IMR-90 (cell line): Measurements from ENCODE around the gene SMAD2. TPM values are rescaled to one million over a fixed set of nuclear protein-coding genes. Genes with fewer than 3 reads are reported as not detected.

Source experiments
- ATAC-seq: fragments of 200-7000 bp; cut with Tn5 transposase; 2 replicates; pipeline ENCODE4 v1.9.1; 2020; ENCODE audit warnings: low read depth, mild to moderate bottlenecking, moderate library complexity
- BruUV-seq: library from RNA; stranded (reverse); fragments of 400-500 nt; replicated peaks from 2 replicates; lab custom pipeline; 2021; lab: Mats Ljungman, UMichigan
- CTCF ChIA-PET: fragments of 300-600 bp; formaldehyde crosslinking; extraction: SDS; loops from one replicate; lab custom pipeline; 2021; ENCODE audit warnings: antibody characterized with exemption; lab: Yijun Ruan, JAX
- POLR2A ChIA-PET: fragments of 300-600 bp; sonication (Branson Sonifier 250); formaldehyde crosslinking; loops from one replicate; lab custom pipeline; 2022; ENCODE audit warnings: antibody characterized with exemption; ENCODE audit not compliant: unreplicated experiment; lab: Charles Lee
- DNase-seq: peaks from one replicate; pipeline ENCODE4 v3.0.0; 2013
- H2AFZ ChIP-seq: replicated peaks from 2 replicates; pipeline ENCODE3; 2013; ENCODE audit warnings: low read length, mild to moderate bottlenecking; ENCODE audit not compliant: poor library complexity
- H2AK5ac ChIP-seq: 2 replicates; pipeline ENCODE4 v1.6.1; 2013; ENCODE audit warnings: low read depth, low read length, inconsistent platforms
- H2AK9ac ChIP-seq: replicated peaks from 2 replicates; pipeline ENCODE3; 2013; ENCODE audit warnings: mild to moderate bottlenecking, low read depth, low read length, moderate library complexity; ENCODE audit not compliant: poor library complexity
- H2BK120ac ChIP-seq: 2 replicates; pipeline ENCODE4 v1.6.1; 2013; ENCODE audit warnings: low read depth, low read length, inconsistent platforms
- H2BK15ac ChIP-seq: 3 replicates; pipeline ENCODE4 v1.6.1; 2013; ENCODE audit warnings: low read depth, low read length, inconsistent platforms
- H2BK20ac ChIP-seq: 2 replicates; pipeline ENCODE4 v1.6.1; 2013; ENCODE audit warnings: low read depth, mild to moderate bottlenecking, inconsistent platforms, low read length, moderate library complexity
- H2BK5ac ChIP-seq: 2 replicates; pipeline ENCODE4 v1.6.1; 2013; ENCODE audit warnings: mild to moderate bottlenecking, low read depth, low read length, inconsistent platforms; ENCODE audit not compliant: poor library complexity, severe bottlenecking
- H3K14ac ChIP-seq: replicated peaks from 2 replicates; pipeline ENCODE4 v1.6.1; 2013; ENCODE audit warnings: low read depth, low read length, inconsistent platforms
- H3K18ac ChIP-seq: 2 replicates; pipeline ENCODE4 v1.6.1; 2013; ENCODE audit warnings: low read depth, low read length, control low read depth
- H3K23ac ChIP-seq: 2 replicates; pipeline ENCODE4 v1.6.1; 2013; ENCODE audit warnings: low read depth, low read length, inconsistent platforms
- H3K27ac ChIP-seq: 2 replicates; pipeline ENCODE4 v1.5.1; 2013; ENCODE audit warnings: mild to moderate bottlenecking, control low read depth, low read length; ENCODE audit not compliant: insufficient read depth
- H3K27me3 ChIP-seq: 2 replicates; pipeline ENCODE4 v1.6.1; 2013; ENCODE audit warnings: low read length; ENCODE audit not compliant: control insufficient read depth, insufficient read depth
- H3K36me3 ChIP-seq: 2 replicates; pipeline ENCODE4 v1.6.1; 2013; ENCODE audit warnings: low read length, mixed read lengths; ENCODE audit not compliant: control insufficient read depth, insufficient read depth
- H3K4ac ChIP-seq: 2 replicates; pipeline ENCODE4 v1.6.1; 2013; ENCODE audit warnings: low read depth, low read length, inconsistent platforms
- H3K4me1 ChIP-seq: 2 replicates; pipeline ENCODE4 v1.6.1; 2013; ENCODE audit warnings: low read length, mixed read lengths; ENCODE audit not compliant: control insufficient read depth, insufficient read depth
- H3K4me2 ChIP-seq: 2 replicates; pipeline ENCODE4 v1.6.1; 2013; ENCODE audit warnings: low read depth, mild to moderate bottlenecking, control low read depth, low read length, moderate library complexity
- H3K4me3 ChIP-seq: 2 replicates; pipeline ENCODE4 v1.5.1; 2013; ENCODE audit warnings: low read depth, mild to moderate bottlenecking, control low read depth, low read length, moderate library complexity; ENCODE audit not compliant: insufficient read depth
- H3K56ac ChIP-seq: 2 replicates; pipeline ENCODE4 v1.6.1; 2013; ENCODE audit warnings: low read length, inconsistent platforms; ENCODE audit not compliant: insufficient read depth; ENCODE audit errors: extremely low read depth
- H3K79me1 ChIP-seq, 2 experiments: 2 replicates each; pipeline ENCODE4 v1.6.1; 2013; ENCODE audit warnings: low read length in 2 of 2, inconsistent platforms in 1 of 2, low read depth in 1 of 2
- H3K9ac ChIP-seq: 2 replicates; pipeline ENCODE4 v1.6.1; 2013; ENCODE audit warnings: low read depth, low read length, control low read depth
- H3K9me1 ChIP-seq: 2 replicates; pipeline ENCODE4 v1.6.1; 2013; ENCODE audit warnings: low read length, inconsistent platforms; ENCODE audit not compliant: insufficient read depth
- H3K9me3 ChIP-seq: 2 replicates; pipeline ENCODE4 v1.6.1; 2013; ENCODE audit warnings: low read length; ENCODE audit not compliant: control insufficient read depth, insufficient read depth
- H4K20me1 ChIP-seq: 2 replicates; pipeline ENCODE4 v1.6.1; 2013; ENCODE audit warnings: low read length, inconsistent platforms; ENCODE audit not compliant: insufficient read depth
- H4K5ac ChIP-seq: 2 replicates; pipeline ENCODE4 v1.6.1; 2013; ENCODE audit warnings: mild to moderate bottlenecking, low read depth, low read length, control low read depth
- H4K8ac ChIP-seq, 2 experiments: 2 replicates each; pipeline ENCODE4 v1.6.1; 2013; ENCODE audit warnings: low read depth in 2 of 2, low read length in 2 of 2, control low read depth in 1 of 2, inconsistent platforms in 1 of 2
- H4K91ac ChIP-seq: 2 replicates; pipeline ENCODE4 v1.6.1; 2013; ENCODE audit warnings: low read depth, low read length, inconsistent platforms; ENCODE audit not compliant: insufficient read depth
- CEBPB ChIP-seq: IDR thresholded peaks from 2 replicates; pipeline ENCODE4 v1.6.1; 2012; ENCODE audit warnings: low read depth, low read length, improper control_type of control experiment
- CHD1 ChIP-seq: IDR thresholded peaks from 2 replicates; pipeline ENCODE4 v1.6.1; 2012; ENCODE audit warnings: low read depth, low read length, improper control_type of control experiment
- ELK1 ChIP-seq: fragments of 150-350 bp; IDR thresholded peaks from 2 replicates; pipeline ENCODE4 v1.6.1; 2016; ENCODE audit warnings: low read depth, mild to moderate bottlenecking, low read length, moderate library complexity, borderline replicate concordance
- FOS ChIP-seq: fragments of 150-350 bp; IDR thresholded peaks from 2 replicates; pipeline ENCODE4 v1.6.1; 2016; ENCODE audit warnings: low read depth, low read length
- MAFK ChIP-seq: IDR thresholded peaks from 2 replicates; pipeline ENCODE4 v1.6.1; 2012; ENCODE audit warnings: low read depth, low read length, improper control_type of control experiment
- MAZ ChIP-seq: IDR thresholded peaks from 2 replicates; pipeline ENCODE4 v1.6.1; 2012; ENCODE audit warnings: low read depth, mild to moderate bottlenecking, low read length, improper control_type of control experiment, moderate library complexity, borderline replicate concordance
- MXI1 ChIP-seq: IDR thresholded peaks from 2 replicates; pipeline ENCODE4 v1.6.1; 2012; ENCODE audit warnings: low read depth, mild to moderate bottlenecking, low read length, moderate library complexity, borderline replicate concordance
- NFE2L2 ChIP-seq: fragments of 150-350 bp; IDR thresholded peaks from 2 replicates; pipeline ENCODE4 v1.6.1; 2016; ENCODE audit warnings: low read depth, mild to moderate bottlenecking, low read length
- RAD21 ChIP-seq: IDR thresholded peaks from 2 replicates; pipeline ENCODE4 v1.6.1; 2012; ENCODE audit warnings: low read length, improper control_type of control experiment
- RCOR1 ChIP-seq: IDR thresholded peaks from 2 replicates; pipeline ENCODE4 v1.6.1; 2012; ENCODE audit warnings: mild to moderate bottlenecking, low read length, improper control_type of control experiment; ENCODE audit not compliant: insufficient replicate concordance
- RFX5 ChIP-seq: IDR thresholded peaks from 2 replicates; pipeline ENCODE4 v1.8.0; 2012; ENCODE audit warnings: low read depth, mild to moderate bottlenecking, low read length, moderate library complexity
- SMC3 ChIP-seq: fragments of 150-350 bp; IDR thresholded peaks from 2 replicates; pipeline ENCODE4 v1.6.1; 2016; ENCODE audit warnings: low read depth, mild to moderate bottlenecking, antibody characterized with exemption, low read length, moderate library complexity
- USF2 ChIP-seq: fragments of 150-350 bp; IDR thresholded peaks from 2 replicates; pipeline ENCODE4 v1.6.1; 2017; ENCODE audit warnings: mild to moderate bottlenecking, antibody characterized with exemption, low read length, low read depth
- WGBS, 2 experiments: methylation state at CpG; one replicate each; pipeline versions ENCODE4 v1.1.5 to v1.1.7; 2013; ENCODE audit warnings: missing lambda C conversion rate in 2 of 2; ENCODE audit not compliant: insufficient read length in 1 of 2; ENCODE audit errors: extremely low coverage in 2 of 2; 5-methylcytosine and 5-hydroxymethylcytosine counted together
- dilution Hi-C: fragments of 300-500 bp; cut with HindIII; formaldehyde crosslinking; loops from one replicate; pipeline ENCODE4 v1.14.3; 2018; ENCODE audit warnings: low sequenced_read_pairs; ENCODE audit not compliant: unreplicated experiment
- in situ Hi-C: fragments of 300-500 bp; cut with MboI; formaldehyde crosslinking; loops from 3 replicates; pipeline ENCODE4 v1.14.3; 2019; ENCODE audit warnings: low sequenced_read_pairs, inconsistent platforms, mixed read lengths
- intact Hi-C: fragments of 100-400 bp; cut with micrococcal nuclease; formaldehyde crosslinking; loops from 2 replicates; pipeline ENCODE4 v1.10.0; 2022
- polyA plus RNA-seq, 3 experiments: library from polyadenylated mRNA; depleted of rRNA; stranded (reverse); fragments of >200 nt; gene quantifications; 2 replicates each; pipeline ENCODE4 v1.2.3, GENCODE V29; 2012; ENCODE audit warnings: low replicate concordance in 1 of 3
- total RNA-seq: library from RNA; depleted of rRNA; stranded (reverse); fragments of >200 nt; gene quantifications from 2 replicates; pipeline ENCODE4 v1.2.3, GENCODE V29; 2012

SMAD2 gene
- total and polyA plus RNA-seq, 2 of the 4 experiments (the other 2 are of a cell fraction): 41.7 to 171 TPM

GRCh38 chr18:47779381-47779780 lies 151.1 kb downstream of the SMAD2 start:
- TF ChIP-seq USF2 (no peak), RAD21 (no peak), MAFK (no peak), SMC3 (no peak), CEBPB (no peak), FOS (no peak), ELK1 (no peak), RCOR1 (no peak), RFX5 (no peak), CHD1 (no peak), MXI1 (no peak), MAZ (no peak), NFE2L2 (no peak)
- no peak overlapping the region for H3K18ac ChIP-seq
- H3K23ac ChIP-seq: no peak overlapping the region
- in situ Hi-C loops (loop anchor here (10.0 kb wide), 1 partner anchor 665 kb away; no protein-coding TSS in a partner anchor), dilution Hi-C loops (no loop called here), intact Hi-C loops (loop anchor here (10.0 kb wide), 1 partner anchor 665 kb away; no protein-coding TSS in a partner anchor)
- H3K9ac ChIP-seq: no peak overlapping the region
- no peak overlapping the region for H2BK15ac ChIP-seq
- ChIA-PET CTCF (no interaction called here), POLR2A (no interaction called here)
- H3K14ac ChIP-seq: no peak overlapping the region
- H3K9me1 ChIP-seq: no peaks in the 10 kb centered on the region
- H3K27me3 ChIP-seq: 0 out of 2 replicates have a peak, but pooled peaks cover 2% of the 10 kb centered on the region
- H3K36me3 ChIP-seq: no peaks in the 10 kb centered on the region
- H2BK20ac ChIP-seq: no peak overlapping the region
- no peak overlapping the region for H3K4ac ChIP-seq
- no peaks in the 10 kb centered on the region for H3K4me1 ChIP-seq
- no peaks in the 10 kb centered on the region for H3K79me1 ChIP-seq
- no peak overlapping the region for H2AK5ac ChIP-seq
- H4K91ac ChIP-seq: no peak overlapping the region
- no peak overlapping the region for H4K8ac ChIP-seq
- H4K5ac ChIP-seq: no peak overlapping the region
- H3K56ac ChIP-seq: no peak overlapping the region
- H2AFZ ChIP-seq: no peak overlapping the region
- no peak overlapping the region for H2BK120ac ChIP-seq
- no peak overlapping the region for H3K4me3 ChIP-seq
- no peak overlapping the region for H2AK9ac ChIP-seq
- 86% methylated on average over 1 of the region's 3 CpGs; no CpG with 5 or more reads in 1 of the 2 experiments for WGBS, 2 experiments
- no TSS peak for BruUV-seq
- no peak overlapping the region for H3K4me2 ChIP-seq
- H4K20me1 ChIP-seq: no peaks in the 10 kb centered on the region
- H2BK5ac ChIP-seq: no peak overlapping the region
- no peak overlapping the region for H3K27ac ChIP-seq
- H3K9me3 ChIP-seq: no peaks in the 10 kb centered on the region
- DNase-seq: no peak
- no peak for ATAC-seq
